OCI-LY1 (cell line): ENCODE results near the gene PRUNE2.

Experiments
- H2AFZ ChIP-seq: fragments of 200-600 bp; sonication (generic), shearing (Covaris generic); 2 replicates; pipeline ENCODE4 v1.6.0; 2014; ENCODE audit warnings: antibody characterized with exemption, mild to moderate bottlenecking, low read length
- H3F3A ChIP-seq: fragments of 200-600 bp; sonication (generic), shearing (Covaris generic); 2 replicates; pipeline ENCODE4 v1.6.0; 2014; ENCODE audit warnings: mild to moderate bottlenecking, antibody characterized with exemption, low read length, moderate library complexity; ENCODE audit not compliant: insufficient read depth
- H3K27ac ChIP-seq: fragments of 200-600 bp; sonication (generic); 2 replicates; pipeline ENCODE4 v1.5.1; 2014; ENCODE audit warnings: low read length, mixed run types, mild to moderate bottlenecking, low read depth; ENCODE audit not compliant: poor library complexity, severe bottlenecking
- H3K27me3 ChIP-seq: fragments of 200-600 bp; sonication (generic); 2 replicates; pipeline ENCODE4 v1.6.0; 2014; ENCODE audit warnings: antibody characterized with exemption, mild to moderate bottlenecking, low read length, moderate library complexity; ENCODE audit not compliant: insufficient read depth
- H3K36me3 ChIP-seq: fragments of 200-600 bp; sonication (generic); 2 replicates; pipeline ENCODE4 v1.6.1; 2014; ENCODE audit warnings: mild to moderate bottlenecking, antibody characterized with exemption, low read length, moderate library complexity, mixed read lengths; ENCODE audit not compliant: insufficient read depth
- H3K4me1 ChIP-seq: fragments of 200-600 bp; sonication (generic); 2 replicates; pipeline ENCODE4 v1.5.1; 2014; ENCODE audit warnings: mild to moderate bottlenecking, low read length, moderate library complexity; ENCODE audit not compliant: insufficient read depth, severe bottlenecking
- H3K4me2 ChIP-seq: fragments of 200-600 bp; sonication (generic), shearing (Covaris generic); 2 replicates; pipeline ENCODE4 v1.6.1; 2014; ENCODE audit warnings: low read length
- H3K4me3 ChIP-seq: fragments of 200-600 bp; sonication (generic); 2 replicates; pipeline ENCODE4 v1.5.1; 2014; ENCODE audit warnings: low read length, low read depth, mild to moderate bottlenecking, mixed read lengths; ENCODE audit not compliant: poor library complexity, severe bottlenecking
- H3K79me2 ChIP-seq: fragments of 200-600 bp; shearing (Covaris generic); 2 replicates; pipeline ENCODE4 v1.6.1; 2016; ENCODE audit warnings: mixed run types, low read length, mixed read lengths; ENCODE audit not compliant: insufficient read depth
- H3K9ac ChIP-seq: fragments of 200-600 bp; sonication (generic), shearing (Covaris generic); 2 replicates; pipeline ENCODE4 v1.6.1; 2014; ENCODE audit warnings: mild to moderate bottlenecking, low read length, mixed read lengths
- H3K9me2 ChIP-seq: fragments of 200-600 bp; sonication (generic), shearing (Covaris generic); 2 replicates; pipeline ENCODE4 v1.6.1; 2014; ENCODE audit warnings: low read depth, mild to moderate bottlenecking, low read length, mixed read lengths
- H3K9me3 ChIP-seq: fragments of 200-600 bp; shearing (Covaris generic); 2 replicates; pipeline ENCODE4 v1.6.1; 2014; ENCODE audit warnings: low read length, mixed read lengths
- H4K20me1 ChIP-seq: fragments of 200-600 bp; sonication (generic), shearing (Covaris generic); 2 replicates; pipeline ENCODE4 v1.6.0; 2016; ENCODE audit warnings: mild to moderate bottlenecking, low read length; ENCODE audit not compliant: insufficient read depth
- EZH2 ChIP-seq: fragments of 200-600 bp; sonication (generic), shearing (Covaris generic); IDR thresholded peaks from 2 replicates; pipeline ENCODE4 v1.8.0; 2017; ENCODE audit warnings: borderline replicate concordance, mixed run types, mild to moderate bottlenecking, antibody characterized with exemption, low read length, moderate library complexity, mixed read lengths
- TF ChIP-seq, protein P1 (sequence below): fragments of 200-600 bp; sonication (generic), shearing (Covaris generic); IDR thresholded peaks from 2 replicates; pipeline ENCODE4 v1.5.1; 2017; ENCODE audit warnings: mild to moderate bottlenecking, antibody characterized with exemption, low read length, moderate library complexity, mixed read lengths

Gene PRUNE2

DNA sequence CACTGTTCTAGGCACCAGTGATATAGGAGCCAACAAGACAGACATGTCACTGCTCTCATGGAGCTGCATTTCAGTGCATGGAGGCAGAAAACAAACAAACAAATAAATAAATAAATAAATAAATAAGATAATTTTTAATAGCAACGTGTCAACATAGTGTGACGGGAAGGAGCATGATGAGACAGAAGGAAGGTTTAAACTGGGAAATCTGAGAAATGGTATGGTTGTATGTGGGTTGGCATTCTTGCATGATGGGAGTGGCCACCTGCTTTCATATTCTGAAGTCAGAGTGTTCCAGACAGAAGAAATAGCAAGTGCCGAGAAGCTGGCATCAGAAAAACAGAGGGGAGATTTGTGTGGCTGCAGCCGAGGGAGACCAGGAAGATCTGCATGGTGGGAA is 141.8 kb downstream of the PRUNE2 start, which contains the start of gene PCA3:
Gene PCA3 (plus strand): TSS at position 301 of the 400 bp plus-strand sequence.
- no peak within 1 kb of the TSS for H2AFZ ChIP-seq

DNA sequence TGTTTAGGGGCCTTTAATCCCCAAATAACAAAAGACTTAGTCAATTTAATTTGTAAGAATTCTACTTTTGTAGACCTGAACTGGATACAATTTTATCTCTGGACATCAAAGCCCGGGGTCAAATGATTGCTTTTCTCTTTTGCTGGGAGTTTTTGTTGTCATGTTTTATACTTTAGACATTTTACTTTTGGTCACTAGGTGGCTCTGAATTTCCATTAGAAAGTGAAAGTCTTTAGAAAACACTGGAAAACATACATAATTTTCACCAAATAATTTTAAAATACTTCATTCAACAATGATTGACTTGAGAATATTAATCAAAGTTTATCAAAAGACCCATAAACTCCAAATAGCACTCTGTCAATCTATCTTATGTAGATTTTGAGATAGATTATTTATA is 144.5 kb downstream of the PRUNE2 start:
- Histone ChIP-seq H4K20me1 (no peaks in the 10 kb centered on the region), H3K4me1 (peaks cover 14% of the 10 kb centered on the region)

More for the DNA sequence above, 141.8 kb downstream of the PRUNE2 start, which contains the start of gene PCA3:
- no peaks in the 10 kb centered on the region for H3K36me3 ChIP-seq
- H3K4me3 ChIP-seq = no peak within 1 kb of the TSS
- no peak within 1 kb of the TSS for H3K4me2 ChIP-seq
- no peaks in the 10 kb centered on the region for H3K9me3 ChIP-seq
- no peak within 1 kb of the TSS for H3K27ac ChIP-seq
- TF ChIP-seq, protein P1, sequence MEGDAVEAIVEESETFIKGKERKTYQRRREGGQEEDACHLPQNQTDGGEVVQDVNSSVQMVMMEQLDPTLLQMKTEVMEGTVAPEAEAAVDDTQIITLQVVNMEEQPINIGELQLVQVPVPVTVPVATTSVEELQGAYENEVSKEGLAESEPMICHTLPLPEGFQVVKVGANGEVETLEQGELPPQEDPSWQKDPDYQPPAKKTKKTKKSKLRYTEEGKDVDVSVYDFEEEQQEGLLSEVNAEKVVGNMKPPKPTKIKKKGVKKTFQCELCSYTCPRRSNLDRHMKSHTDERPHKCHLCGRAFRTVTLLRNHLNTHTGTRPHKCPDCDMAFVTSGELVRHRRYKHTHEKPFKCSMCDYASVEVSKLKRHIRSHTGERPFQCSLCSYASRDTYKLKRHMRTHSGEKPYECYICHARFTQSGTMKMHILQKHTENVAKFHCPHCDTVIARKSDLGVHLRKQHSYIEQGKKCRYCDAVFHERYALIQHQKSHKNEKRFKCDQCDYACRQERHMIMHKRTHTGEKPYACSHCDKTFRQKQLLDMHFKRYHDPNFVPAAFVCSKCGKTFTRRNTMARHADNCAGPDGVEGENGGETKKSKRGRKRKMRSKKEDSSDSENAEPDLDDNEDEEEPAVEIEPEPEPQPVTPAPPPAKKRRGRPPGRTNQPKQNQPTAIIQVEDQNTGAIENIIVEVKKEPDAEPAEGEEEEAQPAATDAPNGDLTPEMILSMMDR = no peak
- no peak for TF ChIP-seq EZH2
- H3K4me1 ChIP-seq = peaks cover 7% of the 10 kb centered on the region
- H3K9ac ChIP-seq = no peak within 1 kb of the TSS
- H3K9me2 ChIP-seq = no peaks in the 10 kb centered on the region
- no peaks in the 10 kb centered on the region for H3K27me3 ChIP-seq
- H3F3A ChIP-seq = no peaks in the 10 kb centered on the region
- H4K20me1 ChIP-seq = no peaks in the 10 kb centered on the region
- H3K79me2 ChIP-seq = no peaks in the 10 kb centered on the region

DNA sequence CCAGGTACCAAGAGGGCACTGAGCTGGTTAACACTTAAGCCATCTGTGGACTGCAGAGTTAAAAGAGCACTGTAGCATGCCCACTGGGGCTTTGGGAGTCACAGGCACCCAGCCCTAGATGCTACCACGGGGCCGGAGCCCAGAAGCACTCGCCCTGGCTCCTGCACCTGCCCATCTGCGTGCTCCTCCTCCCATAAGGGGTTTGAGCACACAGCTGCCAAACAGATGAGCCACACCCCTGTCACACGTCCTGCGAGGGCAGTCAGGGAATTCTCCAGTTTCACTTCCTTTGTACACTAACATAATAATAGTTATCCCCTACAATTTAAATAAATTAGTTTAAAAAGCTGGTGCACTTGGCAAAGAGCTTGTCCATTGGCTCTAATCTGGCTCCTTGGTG is 146.2 kb downstream of the PRUNE2 start:
- Histone ChIP-seq H3K9me2 (no peaks in the 10 kb centered on the region), H3K4me2 (no peak overlapping the region; the same call in 1 of the 2 replicates)

More for the DNA sequence above, 144.5 kb downstream of the PRUNE2 start:
- TF ChIP-seq, protein P1 = peak; percentile 44
- TF ChIP-seq EZH2 = no peak
- no peaks in the 10 kb centered on the region for H3K36me3 ChIP-seq
- no peaks in the 10 kb centered on the region for H3K9me3 ChIP-seq
- H3K4me2 ChIP-seq = no peak overlapping the region
- no peak overlapping the region for H3K4me3 ChIP-seq
- H3K9me2 ChIP-seq = no peaks in the 10 kb centered on the region
- H2AFZ ChIP-seq = no peak overlapping the region
- no peaks in the 10 kb centered on the region for H3F3A ChIP-seq
- no peaks in the 10 kb centered on the region for H3K79me2 ChIP-seq
- no peak overlapping the region for H3K27ac ChIP-seq
- no peak overlapping the region for H3K9ac ChIP-seq
- no peaks in the 10 kb centered on the region for H3K27me3 ChIP-seq

More for the DNA sequence above, 146.2 kb downstream of the PRUNE2 start:
- Histone ChIP-seq H3K9ac (no peak overlapping the region), H3K27me3 (no peaks in the 10 kb centered on the region), H3K9me3 (no peaks in the 10 kb centered on the region), H3F3A (no peaks in the 10 kb centered on the region), H4K20me1 (no peaks in the 10 kb centered on the region), H2AFZ (no peak overlapping the region), H3K27ac (no peak overlapping the region), H3K79me2 (no peaks in the 10 kb centered on the region), H3K36me3 (no peaks in the 10 kb centered on the region), H3K4me3 (no peak overlapping the region), H3K4me1 (peaks cover 30% of the 10 kb centered on the region)
- no peak for TF ChIP-seq EZH2
- TF ChIP-seq, protein P1 = no peak
